Inferior parietal cortex (tissue), 1 donor: ENCODE measurements around the gene TXNL4B.
A peak's percentile ranks its signal among the peaks of the same experiment; 100 is the strongest.

Source experiments
- DNase-seq: peaks from one replicate; pipeline ENCODE4 v3.0.0-alpha.2; 2016; ENCODE audit errors: extremely low spot score

Gene TXNL4B

GRCh38 chr16:72093448-72094265, at the start of gene TXNL4B, which contains the start of gene DHX38:
Gene TXNL4B, minus strand, starts transcription at chr16:72093620. Its CDS starts 2,871 bp downstream, at chr16:72090749.
Gene DHX38, plus strand, starts transcription at chr16:72093847. Its CDS starts 2,311 bp downstream, at chr16:72096158.
- peak; percentile 99 for DNase-seq

- DNase-seq, result no peak
Observed at GRCh38 chr16:72142476-72142875, 49.1 kb upstream of the TXNL4B start.

- DNase-seq, result no peak
Observed at GRCh38 chr16:72139908-72140307, 46.5 kb upstream of the TXNL4B start.

GRCh38 chr16:72138064-72138572, 44.7 kb upstream of the TXNL4B start:
- DNase-seq, result no peak

- DNase-seq, result no peak
Observed at GRCh38 chr16:72137380-72138063, 44.1 kb upstream of the TXNL4B start.

- no peak for DNase-seq
Observed at GRCh38 chr16:72134507-72134906, 41.1 kb upstream of the TXNL4B start.

- no peak for DNase-seq
Observed at GRCh38 chr16:72132726-72133125, 39.3 kb upstream of the TXNL4B start.

GRCh38 chr16:72131036-72131435, 37.6 kb upstream of the TXNL4B start:
- DNase-seq, result no peak

- DNase-seq, result no peak
Observed at GRCh38 chr16:72129976-72130656, 36.7 kb upstream of the TXNL4B start.

- no peak for DNase-seq
Observed at GRCh38 chr16:72128701-72129100, 35.3 kb upstream of the TXNL4B start.

- DNase-seq, result no peak
Observed at GRCh38 chr16:72126429-72126765, 33.0 kb upstream of the TXNL4B start.

- no peak for DNase-seq
Observed at GRCh38 chr16:72125635-72126428, 32.4 kb upstream of the TXNL4B start.

- DNase-seq, result peak; percentile 85
Observed at GRCh38 chr16:72124761-72125634, 31.6 kb upstream of the TXNL4B start.

- no peak for DNase-seq
Observed at GRCh38 chr16:72124148-72124547, 30.7 kb upstream of the TXNL4B start.

- no peak for DNase-seq
Observed at GRCh38 chr16:72123426-72123825, 30.0 kb upstream of the TXNL4B start.

- no peak for DNase-seq
Observed at GRCh38 chr16:72122916-72123315, 29.5 kb upstream of the TXNL4B start.

GRCh38 chr16:72122308-72122707, 28.9 kb upstream of the TXNL4B start:
- no peak for DNase-seq

GRCh38 chr16:72120026-72120425, 26.6 kb upstream of the TXNL4B start:
- no peak for DNase-seq

- DNase-seq, result no peak
Observed at GRCh38 chr16:72113616-72113945, 20.2 kb upstream of the TXNL4B start.

- no peak for DNase-seq
Observed at GRCh38 chr16:72112906-72113615, 19.6 kb upstream of the TXNL4B start.
